Measurements from ENCODE around the gene PI4KB. TPM values are rescaled to one million over a fixed set of nuclear protein-coding genes. Genes with fewer than 3 reads are reported as not detected.
A peak's percentile ranks its signal among the peaks of the same experiment; 100 is the strongest.

Gene PI4KB
- total and polyA plus RNA-seq, 2 of the 13 experiments (the other 11 are each of a cell fraction or from before 2014, with no cell fraction given), result 19.5 to 29.3 TPM

GRCh38 chr1:151372058-151372934 is 45.1 kb upstream of the PI4KB start, which contains the start of gene SELENBP1 (continued):
- TF ChIP-seq, protein P1, sequence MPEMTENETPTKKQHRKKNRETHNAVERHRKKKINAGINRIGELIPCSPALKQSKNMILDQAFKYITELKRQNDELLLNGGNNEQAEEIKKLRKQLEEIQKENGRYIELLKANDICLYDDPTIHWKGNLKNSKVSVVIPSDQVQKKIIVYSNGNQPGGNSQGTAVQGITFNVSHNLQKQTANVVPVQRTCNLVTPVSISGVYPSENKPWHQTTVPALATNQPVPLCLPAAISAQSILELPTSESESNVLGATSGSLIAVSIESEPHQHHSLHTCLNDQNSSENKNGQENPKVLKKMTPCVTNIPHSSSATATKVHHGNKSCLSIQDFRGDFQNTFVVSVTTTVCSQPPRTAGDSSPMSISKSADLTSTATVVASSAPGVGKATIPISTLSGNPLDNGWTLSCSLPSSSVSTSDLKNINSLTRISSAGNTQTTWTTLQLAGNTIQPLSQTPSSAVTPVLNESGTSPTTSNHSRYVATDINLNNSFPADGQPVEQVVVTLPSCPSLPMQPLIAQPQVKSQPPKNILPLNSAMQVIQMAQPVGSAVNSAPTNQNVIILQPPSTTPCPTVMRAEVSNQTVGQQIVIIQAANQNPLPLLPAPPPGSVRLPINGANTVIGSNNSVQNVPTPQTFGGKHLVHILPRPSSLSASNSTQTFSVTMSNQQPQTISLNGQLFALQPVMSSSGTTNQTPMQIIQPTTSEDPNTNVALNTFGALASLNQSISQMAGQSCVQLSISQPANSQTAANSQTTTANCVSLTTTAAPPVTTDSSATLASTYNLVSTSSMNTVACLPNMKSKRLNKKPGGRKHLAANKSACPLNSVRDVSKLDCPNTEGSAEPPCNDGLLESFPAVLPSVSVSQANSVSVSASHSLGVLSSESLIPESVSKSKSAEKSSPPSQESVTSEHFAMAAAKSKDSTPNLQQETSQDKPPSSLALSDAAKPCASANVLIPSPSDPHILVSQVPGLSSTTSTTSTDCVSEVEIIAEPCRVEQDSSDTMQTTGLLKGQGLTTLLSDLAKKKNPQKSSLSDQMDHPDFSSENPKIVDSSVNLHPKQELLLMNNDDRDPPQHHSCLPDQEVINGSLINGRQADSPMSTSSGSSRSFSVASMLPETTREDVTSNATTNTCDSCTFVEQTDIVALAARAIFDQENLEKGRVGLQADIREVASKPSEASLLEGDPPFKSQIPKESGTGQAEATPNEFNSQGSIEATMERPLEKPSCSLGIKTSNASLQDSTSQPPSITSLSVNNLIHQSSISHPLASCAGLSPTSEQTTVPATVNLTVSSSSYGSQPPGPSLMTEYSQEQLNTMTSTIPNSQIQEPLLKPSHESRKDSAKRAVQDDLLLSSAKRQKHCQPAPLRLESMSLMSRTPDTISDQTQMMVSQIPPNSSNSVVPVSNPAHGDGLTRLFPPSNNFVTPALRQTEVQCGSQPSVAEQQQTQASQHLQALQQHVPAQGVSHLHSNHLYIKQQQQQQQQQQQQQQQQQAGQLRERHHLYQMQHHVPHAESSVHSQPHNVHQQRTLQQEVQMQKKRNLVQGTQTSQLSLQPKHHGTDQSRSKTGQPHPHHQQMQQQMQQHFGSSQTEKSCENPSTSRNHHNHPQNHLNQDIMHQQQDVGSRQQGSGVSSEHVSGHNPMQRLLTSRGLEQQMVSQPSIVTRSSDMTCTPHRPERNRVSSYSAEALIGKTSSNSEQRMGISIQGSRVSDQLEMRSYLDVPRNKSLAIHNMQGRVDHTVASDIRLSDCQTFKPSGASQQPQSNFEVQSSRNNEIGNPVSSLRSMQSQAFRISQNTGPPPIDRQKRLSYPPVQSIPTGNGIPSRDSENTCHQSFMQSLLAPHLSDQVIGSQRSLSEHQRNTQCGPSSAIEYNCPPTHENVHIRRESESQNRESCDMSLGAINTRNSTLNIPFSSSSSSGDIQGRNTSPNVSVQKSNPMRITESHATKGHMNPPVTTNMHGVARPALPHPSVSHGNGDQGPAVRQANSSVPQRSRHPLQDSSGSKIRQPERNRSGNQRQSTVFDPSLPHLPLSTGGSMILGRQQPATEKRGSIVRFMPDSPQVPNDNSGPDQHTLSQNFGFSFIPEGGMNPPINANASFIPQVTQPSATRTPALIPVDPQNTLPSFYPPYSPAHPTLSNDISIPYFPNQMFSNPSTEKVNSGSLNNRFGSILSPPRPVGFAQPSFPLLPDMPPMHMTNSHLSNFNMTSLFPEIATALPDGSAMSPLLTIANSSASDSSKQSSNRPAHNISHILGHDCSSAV (CRISPR knock-in tag; IDR thresholded peaks at IDR 0.05; ENCODE audit: borderline replicate concordance), result no peak
- TF ChIP-seq PITX1 (CRISPR knock-in tag; IDR thresholded peaks at IDR 0.05) (peak; percentile 70; the same call in 1 of the 2 replicates), ZSCAN29 (CRISPR knock-in tag; conservative IDR thresholded peaks at IDR 0.05) (no peak), SRSF1 (optimal IDR thresholded peaks at IDR 0.05; ENCODE audit: low read depth, low read length) (no peak), SMC3 (IDR thresholded peaks at IDR 0.05; ENCODE audit: low read length) (no peak), ZNF292 (CRISPR knock-in tag; IDR thresholded peaks at IDR 0.05; ENCODE audit: borderline replicate concordance, low read depth) (no peak), CAMTA2 (CRISPR knock-in tag; IDR thresholded peaks at IDR 0.05; ENCODE audit: borderline replicate concordance) (no peak), TCF12 (IDR thresholded peaks at IDR 0.05) (no peak), TCF12 (CRISPR knock-in tag; IDR thresholded peaks at IDR 0.05) (no peak), TEAD3 (CRISPR knock-in tag; optimal IDR thresholded peaks at IDR 0.05; ENCODE audit: borderline replicate concordance) (peak; percentile 5)
- TF ChIP-seq, protein P2, sequence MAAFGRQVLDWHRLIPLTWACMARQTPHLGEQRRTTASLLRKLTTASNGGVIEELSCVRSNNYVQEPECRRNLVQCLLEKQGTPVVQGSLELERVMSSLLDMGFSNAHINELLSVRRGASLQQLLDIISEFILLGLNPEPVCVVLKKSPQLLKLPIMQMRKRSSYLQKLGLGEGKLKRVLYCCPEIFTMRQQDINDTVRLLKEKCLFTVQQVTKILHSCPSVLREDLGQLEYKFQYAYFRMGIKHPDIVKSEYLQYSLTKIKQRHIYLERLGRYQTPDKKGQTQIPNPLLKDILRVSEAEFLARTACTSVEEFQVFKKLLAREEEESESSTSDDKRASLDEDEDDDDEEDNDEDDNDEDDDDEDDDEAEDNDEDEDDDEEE (CRISPR knock-in tag; IDR thresholded peaks at IDR 0.05), result no peak
- TF ChIP-seq, protein P3, sequence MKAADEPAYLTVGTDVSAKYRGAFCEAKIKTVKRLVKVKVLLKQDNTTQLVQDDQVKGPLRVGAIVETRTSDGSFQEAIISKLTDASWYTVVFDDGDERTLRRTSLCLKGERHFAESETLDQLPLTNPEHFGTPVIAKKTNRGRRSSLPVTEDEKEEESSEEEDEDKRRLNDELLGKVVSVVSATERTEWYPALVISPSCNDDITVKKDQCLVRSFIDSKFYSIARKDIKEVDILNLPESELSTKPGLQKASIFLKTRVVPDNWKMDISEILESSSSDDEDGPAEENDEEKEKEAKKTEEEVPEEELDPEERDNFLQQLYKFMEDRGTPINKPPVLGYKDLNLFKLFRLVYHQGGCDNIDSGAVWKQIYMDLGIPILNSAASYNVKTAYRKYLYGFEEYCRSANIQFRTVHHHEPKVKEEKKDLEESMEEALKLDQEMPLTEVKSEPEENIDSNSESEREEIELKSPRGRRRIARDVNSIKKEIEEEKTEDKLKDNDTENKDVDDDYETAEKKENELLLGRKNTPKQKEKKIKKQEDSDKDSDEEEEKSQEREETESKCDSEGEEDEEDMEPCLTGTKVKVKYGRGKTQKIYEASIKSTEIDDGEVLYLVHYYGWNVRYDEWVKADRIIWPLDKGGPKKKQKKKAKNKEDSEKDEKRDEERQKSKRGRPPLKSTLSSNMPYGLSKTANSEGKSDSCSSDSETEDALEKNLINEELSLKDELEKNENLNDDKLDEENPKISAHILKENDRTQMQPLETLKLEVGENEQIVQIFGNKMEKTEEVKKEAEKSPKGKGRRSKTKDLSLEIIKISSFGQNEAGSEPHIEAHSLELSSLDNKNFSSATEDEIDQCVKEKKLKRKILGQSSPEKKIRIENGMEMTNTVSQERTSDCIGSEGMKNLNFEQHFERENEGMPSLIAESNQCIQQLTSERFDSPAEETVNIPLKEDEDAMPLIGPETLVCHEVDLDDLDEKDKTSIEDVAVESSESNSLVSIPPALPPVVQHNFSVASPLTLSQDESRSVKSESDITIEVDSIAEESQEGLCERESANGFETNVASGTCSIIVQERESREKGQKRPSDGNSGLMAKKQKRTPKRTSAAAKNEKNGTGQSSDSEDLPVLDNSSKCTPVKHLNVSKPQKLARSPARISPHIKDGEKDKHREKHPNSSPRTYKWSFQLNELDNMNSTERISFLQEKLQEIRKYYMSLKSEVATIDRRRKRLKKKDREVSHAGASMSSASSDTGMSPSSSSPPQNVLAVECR (CRISPR knock-in tag; IDR thresholded peaks at IDR 0.05; ENCODE audit: borderline replicate concordance), result peak; percentile 46; the same call in 1 of the 2 replicates

Data from HepG2 (cell line).